ENCODE results near the gene GAB3.

DNA sequence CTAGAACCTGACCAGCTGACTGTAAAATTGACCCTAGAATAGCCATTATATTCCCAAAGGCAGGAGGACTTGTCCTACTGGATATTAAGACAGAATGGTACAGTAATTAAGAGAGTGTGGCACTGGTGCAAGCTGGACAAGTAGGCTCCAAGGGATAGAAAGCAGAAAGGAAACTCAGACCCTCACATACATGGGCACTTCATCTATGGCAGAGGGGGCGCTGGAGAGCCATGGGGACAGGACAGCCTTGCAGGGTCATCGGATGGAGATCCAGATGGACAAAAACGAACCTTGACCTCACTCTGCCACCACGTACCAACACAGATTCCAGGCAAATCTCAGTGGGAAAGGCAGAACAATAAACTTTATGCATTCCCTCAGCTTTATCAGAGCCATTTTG is 40.6 kb downstream of the GAB3 start:
- TF ChIP-seq, protein P1, sequence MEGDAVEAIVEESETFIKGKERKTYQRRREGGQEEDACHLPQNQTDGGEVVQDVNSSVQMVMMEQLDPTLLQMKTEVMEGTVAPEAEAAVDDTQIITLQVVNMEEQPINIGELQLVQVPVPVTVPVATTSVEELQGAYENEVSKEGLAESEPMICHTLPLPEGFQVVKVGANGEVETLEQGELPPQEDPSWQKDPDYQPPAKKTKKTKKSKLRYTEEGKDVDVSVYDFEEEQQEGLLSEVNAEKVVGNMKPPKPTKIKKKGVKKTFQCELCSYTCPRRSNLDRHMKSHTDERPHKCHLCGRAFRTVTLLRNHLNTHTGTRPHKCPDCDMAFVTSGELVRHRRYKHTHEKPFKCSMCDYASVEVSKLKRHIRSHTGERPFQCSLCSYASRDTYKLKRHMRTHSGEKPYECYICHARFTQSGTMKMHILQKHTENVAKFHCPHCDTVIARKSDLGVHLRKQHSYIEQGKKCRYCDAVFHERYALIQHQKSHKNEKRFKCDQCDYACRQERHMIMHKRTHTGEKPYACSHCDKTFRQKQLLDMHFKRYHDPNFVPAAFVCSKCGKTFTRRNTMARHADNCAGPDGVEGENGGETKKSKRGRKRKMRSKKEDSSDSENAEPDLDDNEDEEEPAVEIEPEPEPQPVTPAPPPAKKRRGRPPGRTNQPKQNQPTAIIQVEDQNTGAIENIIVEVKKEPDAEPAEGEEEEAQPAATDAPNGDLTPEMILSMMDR (IDR thresholded peaks at IDR 0.05; ENCODE audit: insufficient read depth, low read depth, low read length), result no peak
- no peak for TF ChIP-seq EZH2 (IDR thresholded peaks at IDR 0.05; ENCODE audit: insufficient read depth, low read length)

All from astrocyte (in vitro differentiated cells and primary cell).